Measurements from ENCODE around the gene RXFP4. TPM values are rescaled to one million over a fixed set of nuclear protein-coding genes. Genes with fewer than 3 reads are reported as not detected.

RXFP4 gene
- total RNA-seq, 2 donors from 2014 or later = not detected

DNA sequence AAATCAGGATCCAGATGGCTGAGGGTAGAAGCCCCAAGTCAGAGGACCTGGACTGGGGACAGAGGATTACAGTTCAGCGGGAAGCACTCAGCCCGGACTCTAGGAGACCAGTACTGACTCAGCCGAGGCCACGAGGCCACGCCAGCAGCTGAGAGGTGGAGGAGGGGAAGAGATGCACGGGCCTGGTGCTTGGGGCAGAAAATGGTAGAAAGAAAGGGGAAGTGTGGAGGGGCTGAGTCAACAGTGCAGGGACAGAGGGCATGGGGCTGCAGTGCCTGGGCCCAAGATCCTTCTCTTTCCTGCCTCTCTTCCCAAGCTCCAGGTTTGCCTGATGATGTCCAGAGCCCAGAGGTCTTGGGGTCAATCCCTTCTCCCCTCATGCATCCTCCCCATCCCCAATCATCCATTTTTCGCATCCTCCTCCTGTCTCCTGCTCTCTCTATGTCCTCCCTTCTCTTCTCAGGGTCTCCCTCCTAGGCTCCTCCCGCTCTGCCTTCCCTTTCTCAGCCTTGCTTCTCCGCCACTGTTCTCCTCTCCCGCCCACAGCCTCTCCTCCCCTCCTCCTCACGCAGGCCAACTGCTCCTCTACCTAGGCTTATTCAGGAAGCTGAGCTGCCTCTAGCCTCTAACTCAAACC lies 29.2 kb downstream of the RXFP4 start:
- Mint-ChIP-seq H3K36me3 (peaks cover 11% of the 10 kb centered on the region), H3K27me3 (no peaks in the 10 kb centered on the region), H3K27ac (peak overlapping the region; percentile 95 to 96), H3K9me3 (no peaks in the 10 kb centered on the region), H3K4me3 (peak overlapping the region; percentile 68), H3K4me1 (ENCODE audit: low read depth in 2 of 2) (peaks cover 85 to 86% of the 10 kb centered on the region in 2 donors)
- DNase-seq (ENCODE audit: low spot score) = peak; percentile 71
- peak; percentile 81 to 89 for ATAC-seq

DNA sequence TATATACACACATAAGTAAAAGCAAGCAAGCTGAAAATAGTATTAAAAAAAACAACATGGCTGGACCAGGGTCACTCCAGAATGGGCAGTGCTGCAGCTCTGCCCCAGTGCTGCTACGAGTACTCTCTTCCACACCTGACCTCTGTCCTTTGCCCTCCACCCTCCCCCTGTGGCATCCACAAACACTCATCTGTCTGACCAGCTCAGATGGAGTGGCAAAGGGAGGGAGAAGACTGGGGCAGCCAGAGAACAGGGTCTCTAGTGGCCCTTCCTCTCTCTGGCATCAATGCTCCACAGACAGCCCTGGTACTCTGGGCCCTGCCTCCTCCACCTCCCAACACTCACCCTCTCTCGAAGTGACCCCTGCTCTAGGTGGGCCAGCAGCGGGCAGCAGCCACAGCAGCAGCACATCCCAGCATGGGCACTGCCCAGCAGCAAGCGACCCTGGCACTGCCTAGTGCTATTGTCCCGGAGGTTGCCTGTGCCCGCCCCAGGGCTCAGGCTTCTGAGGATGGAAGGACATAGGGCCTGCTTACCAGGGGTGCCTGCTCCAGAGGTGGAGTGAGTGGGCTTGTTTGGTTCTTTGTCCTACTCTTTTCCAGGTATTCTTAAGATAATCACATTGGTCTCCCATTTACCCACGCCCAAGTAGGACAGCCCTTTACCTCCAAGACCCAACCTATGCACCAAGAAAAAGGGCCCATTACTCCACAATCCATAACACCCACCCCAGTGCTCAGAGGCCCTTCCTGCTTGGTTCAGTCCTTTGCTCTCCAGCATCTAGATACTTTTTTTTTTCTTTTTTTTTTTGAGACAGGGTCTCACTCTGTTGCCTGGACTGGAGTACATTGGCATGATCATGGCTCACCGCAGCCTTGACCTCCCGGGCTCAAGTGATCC lies 30.7 kb downstream of the RXFP4 start:
- Mint-ChIP-seq H3K36me3 (peaks cover 12% of the 10 kb centered on the region), H3K4me1 (ENCODE audit: low read depth in 2 of 2) (peaks cover 88 to 96% of the 10 kb centered on the region in 2 donors), H3K9me3 (no peaks in the 10 kb centered on the region), H3K4me3 (peak overlapping the region; percentile 67), H3K27ac (peak overlapping the region; percentile 95 to 96), H3K27me3 (no peaks in the 10 kb centered on the region)
- DNase-seq (ENCODE audit: low spot score) (no peak), ATAC-seq (no peak)

DNA sequence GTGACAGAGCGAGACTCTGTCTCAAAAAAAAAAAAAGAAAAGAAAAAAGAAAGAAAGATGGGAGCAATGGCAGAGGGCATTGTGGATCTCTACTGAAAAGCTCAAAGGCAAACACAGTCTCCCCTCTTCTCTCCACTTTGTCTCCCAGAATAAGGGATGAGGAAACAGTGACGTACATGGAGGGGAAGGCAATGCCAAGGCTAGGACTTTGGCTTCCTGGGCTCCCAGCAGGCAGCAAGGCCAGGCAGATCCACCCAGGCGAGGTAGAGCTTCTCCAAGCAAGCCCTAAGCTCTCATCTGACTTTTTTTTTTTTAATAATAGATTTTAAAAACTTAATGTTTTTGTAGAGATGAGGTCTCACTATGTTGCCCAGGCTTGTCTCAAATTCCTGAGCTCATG lies 32.3 kb downstream of the RXFP4 start:
- H3K27ac Mint-ChIP-seq = peak overlapping the region; percentile 95 to 96
- H3K4me3 Mint-ChIP-seq = peak overlapping the region; percentile 92
- H3K9me3 Mint-ChIP-seq = no peaks in the 10 kb centered on the region
- H3K4me1 Mint-ChIP-seq (ENCODE audit: low read depth in 2 of 2) = peaks cover 77 to 84% of the 10 kb centered on the region in 2 donors
- peaks cover 17% of the 10 kb centered on the region for H3K36me3 Mint-ChIP-seq
- H3K27me3 Mint-ChIP-seq = no peaks in the 10 kb centered on the region
- ATAC-seq = no peak
- DNase-seq (ENCODE audit: low spot score) = no peak

DNA sequence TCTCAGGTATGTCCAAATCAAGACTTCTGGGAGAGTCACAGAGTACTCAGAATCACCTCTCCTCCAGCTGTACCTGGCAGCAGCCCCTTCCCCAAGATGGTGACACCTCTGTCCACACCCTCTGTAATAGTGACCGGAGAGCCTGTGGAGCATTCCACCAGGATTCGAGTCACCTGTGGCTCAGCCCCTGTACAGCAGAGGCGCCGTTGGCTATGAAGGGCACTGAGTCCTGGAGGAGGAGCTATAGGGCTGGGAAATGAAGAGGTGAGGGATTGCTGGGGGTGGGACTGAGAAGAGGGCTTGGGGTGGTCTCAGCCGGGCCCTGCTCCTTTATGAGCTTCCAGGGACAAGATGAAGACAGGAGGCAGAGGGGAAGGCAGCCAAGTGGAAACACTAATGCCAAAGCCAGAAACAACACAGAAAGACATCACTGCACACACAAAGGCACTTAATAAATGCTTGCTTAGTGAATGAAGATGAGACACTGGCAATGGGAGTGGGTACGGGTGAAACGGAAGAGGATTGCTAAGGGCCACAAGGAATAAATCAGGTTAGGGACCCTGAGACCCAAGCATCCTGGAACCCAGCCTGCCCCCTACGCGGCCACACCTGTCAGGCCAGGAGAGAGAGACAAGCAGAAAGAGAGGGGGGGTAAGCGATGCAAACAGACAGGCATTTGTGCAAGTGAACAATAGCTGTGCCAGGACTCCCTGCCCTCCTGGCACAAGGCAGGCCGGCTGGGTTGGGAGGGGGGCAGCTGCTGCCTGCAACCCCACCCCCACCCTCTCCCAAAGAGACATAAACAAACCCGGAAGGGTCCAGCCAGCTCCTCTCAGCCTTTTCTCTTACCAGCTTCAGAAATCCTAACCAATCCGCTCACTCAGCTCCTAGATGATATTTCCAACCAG lies 33.0 kb downstream of the RXFP4 start:
- H3K36me3 Mint-ChIP-seq = peaks cover 17% of the 10 kb centered on the region
- peak overlapping the region; percentile 92 for H3K4me3 Mint-ChIP-seq

DNA sequence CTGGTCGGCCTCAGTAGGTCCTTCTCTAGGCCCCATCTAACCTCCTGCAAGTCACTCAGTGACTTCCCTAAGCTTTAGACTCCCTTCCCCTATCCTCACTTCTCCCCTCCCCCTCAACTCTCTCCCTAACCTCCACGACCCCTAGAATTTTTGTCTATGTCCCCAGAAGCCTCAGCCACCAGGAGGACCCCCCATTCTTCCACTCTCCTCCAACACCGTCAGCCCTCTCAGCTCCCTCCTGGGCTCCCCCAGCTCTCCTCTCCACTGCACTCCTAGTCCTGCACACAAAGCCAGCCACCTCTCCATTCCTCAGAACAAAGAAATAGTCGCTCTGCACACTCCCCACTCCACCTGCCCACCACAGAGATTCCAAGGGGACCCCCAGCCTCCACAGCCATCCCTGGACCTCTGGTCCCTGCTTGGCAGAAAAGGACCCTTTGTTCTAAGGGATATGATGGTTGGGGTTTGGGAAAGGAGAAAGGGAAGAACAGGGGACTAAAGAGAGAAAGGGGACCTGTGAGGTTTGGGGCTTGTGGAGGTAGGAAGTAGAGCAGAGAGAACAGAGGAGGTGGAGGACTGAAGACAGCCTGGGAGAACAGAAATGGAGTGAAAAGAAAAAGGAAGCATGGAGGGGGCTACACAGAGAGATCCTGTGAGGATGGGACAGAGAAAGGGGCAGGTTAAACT lies 34.1 kb downstream of the RXFP4 start:
- peaks cover 76 to 80% of the 10 kb centered on the region in 2 donors for H3K4me1 Mint-ChIP-seq (ENCODE audit: low read depth in 2 of 2)
- peak overlapping the region; percentile 92 for H3K4me3 Mint-ChIP-seq
- ATAC-seq = no peak
- H3K36me3 Mint-ChIP-seq = peaks cover 12% of the 10 kb centered on the region
- peak overlapping the region; percentile 87 to 92 for H3K27ac Mint-ChIP-seq
- no peak for DNase-seq (ENCODE audit: low spot score)
- no peaks in the 10 kb centered on the region for H3K9me3 Mint-ChIP-seq
- H3K27me3 Mint-ChIP-seq = no peaks in the 10 kb centered on the region

More for the DNA sequence above, 33.0 kb downstream of the RXFP4 start:
- DNase-seq (ENCODE audit: low spot score) (no peak), ATAC-seq (no peak)
- H3K27ac Mint-ChIP-seq = peak overlapping the region; percentile 87 to 92
- H3K9me3 Mint-ChIP-seq = no peaks in the 10 kb centered on the region
- no peaks in the 10 kb centered on the region for H3K27me3 Mint-ChIP-seq
- H3K4me1 Mint-ChIP-seq (ENCODE audit: low read depth in 2 of 2) = peaks cover 76 to 80% of the 10 kb centered on the region in 2 donors

DNA sequence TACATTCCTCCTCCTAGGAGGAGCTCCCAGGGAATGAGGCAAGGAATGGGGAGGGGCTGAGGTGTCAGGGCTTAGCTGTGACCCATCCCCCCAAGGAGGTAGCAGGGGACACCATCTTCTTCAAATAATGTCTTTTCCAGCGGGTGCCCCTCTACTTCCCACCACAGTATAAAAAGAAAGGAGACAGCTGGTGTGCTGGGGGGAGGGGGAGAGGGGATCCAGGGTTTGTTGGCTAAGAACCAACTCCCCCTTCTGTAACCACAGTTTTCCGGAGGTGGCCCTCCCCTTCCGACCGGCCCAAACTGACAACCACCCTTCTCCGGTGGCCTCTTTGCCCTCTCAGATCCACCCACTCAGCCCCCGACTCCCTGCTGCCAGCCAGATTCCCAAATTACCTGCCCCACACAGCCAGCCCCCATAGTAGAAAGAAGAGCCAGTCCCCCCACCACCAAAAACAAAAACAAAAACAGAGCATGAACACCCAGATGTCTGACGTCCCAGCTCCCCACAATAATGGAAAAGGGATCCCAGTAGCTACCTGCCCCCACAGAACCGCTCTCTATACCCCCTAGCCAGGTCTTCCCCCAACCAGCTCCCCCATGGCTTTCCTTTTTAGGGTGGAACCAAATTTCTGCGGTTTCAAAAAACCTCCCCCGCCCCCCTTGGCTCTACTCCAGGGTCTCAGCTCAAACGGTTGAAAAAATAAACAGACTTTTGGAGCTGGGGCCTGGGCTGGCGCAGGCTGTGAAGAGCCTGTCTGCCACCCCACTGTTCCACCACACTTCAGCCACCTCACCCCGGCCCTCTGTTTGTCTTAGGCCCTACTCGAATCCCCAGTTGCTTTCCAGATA lies 34.8 kb downstream of the RXFP4 start:
- H3K27me3 Mint-ChIP-seq = no peaks in the 10 kb centered on the region
- ATAC-seq = peak; percentile 24 to 30
- no peaks in the 10 kb centered on the region for H3K9me3 Mint-ChIP-seq
- H3K27ac Mint-ChIP-seq = peak overlapping the region; percentile 87 to 92
- peaks cover 76 to 80% of the 10 kb centered on the region in 2 donors for H3K4me1 Mint-ChIP-seq (ENCODE audit: low read depth in 2 of 2)
- peak overlapping the region; percentile 92 for H3K4me3 Mint-ChIP-seq
- peaks cover 12% of the 10 kb centered on the region for H3K36me3 Mint-ChIP-seq
- peak; percentile 83 for DNase-seq (ENCODE audit: low spot score)

DNA sequence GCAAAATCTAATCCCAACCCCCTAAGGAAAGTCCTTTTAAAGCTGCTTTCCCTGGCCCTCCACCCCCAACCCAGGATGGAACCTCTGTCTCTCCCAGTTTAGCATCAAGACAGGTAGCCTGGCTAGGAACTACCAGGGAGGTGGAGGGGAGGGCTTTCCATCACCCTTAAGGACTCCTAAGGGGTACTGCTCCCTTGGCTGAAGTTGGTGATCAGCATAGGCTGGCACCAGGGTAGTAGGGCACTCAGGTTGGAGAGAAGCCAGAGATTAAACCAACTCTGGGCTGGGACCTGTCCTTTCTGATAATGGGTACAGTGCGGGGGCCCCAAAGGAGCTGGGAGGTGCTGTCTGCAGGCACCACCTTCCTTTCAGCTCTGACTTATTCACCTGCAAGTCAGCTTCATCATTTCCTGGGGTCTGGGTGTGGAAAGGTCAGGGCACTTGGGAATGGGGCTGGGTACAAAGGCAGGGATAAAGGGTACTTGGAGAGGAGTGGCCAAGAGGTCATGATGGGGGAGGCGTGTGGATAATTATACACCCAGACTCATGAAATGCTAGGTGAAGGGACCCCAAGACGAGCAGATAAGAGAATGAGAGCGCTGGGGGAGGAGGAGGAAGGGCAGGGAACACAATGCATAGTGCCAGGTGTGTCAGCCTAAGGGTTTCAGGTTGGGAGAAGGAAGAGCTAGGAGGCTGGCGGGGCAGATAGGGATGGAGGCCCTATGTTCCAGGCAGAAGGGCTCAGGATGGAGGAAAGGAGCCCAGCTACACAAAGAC lies 35.7 kb downstream of the RXFP4 start:
- Mint-ChIP-seq H3K9me3 (no peaks in the 10 kb centered on the region), H3K36me3 (peaks cover 12% of the 10 kb centered on the region), H3K27ac (peak overlapping the region; percentile 87 to 92), H3K4me3 (peak overlapping the region; percentile 92), H3K27me3 (no peaks in the 10 kb centered on the region), H3K4me1 (ENCODE audit: low read depth in 2 of 2) (peaks cover 76 to 81% of the 10 kb centered on the region in 2 donors)
- DNase-seq (ENCODE audit: low spot score) (no peak), ATAC-seq (no peak)

DNA sequence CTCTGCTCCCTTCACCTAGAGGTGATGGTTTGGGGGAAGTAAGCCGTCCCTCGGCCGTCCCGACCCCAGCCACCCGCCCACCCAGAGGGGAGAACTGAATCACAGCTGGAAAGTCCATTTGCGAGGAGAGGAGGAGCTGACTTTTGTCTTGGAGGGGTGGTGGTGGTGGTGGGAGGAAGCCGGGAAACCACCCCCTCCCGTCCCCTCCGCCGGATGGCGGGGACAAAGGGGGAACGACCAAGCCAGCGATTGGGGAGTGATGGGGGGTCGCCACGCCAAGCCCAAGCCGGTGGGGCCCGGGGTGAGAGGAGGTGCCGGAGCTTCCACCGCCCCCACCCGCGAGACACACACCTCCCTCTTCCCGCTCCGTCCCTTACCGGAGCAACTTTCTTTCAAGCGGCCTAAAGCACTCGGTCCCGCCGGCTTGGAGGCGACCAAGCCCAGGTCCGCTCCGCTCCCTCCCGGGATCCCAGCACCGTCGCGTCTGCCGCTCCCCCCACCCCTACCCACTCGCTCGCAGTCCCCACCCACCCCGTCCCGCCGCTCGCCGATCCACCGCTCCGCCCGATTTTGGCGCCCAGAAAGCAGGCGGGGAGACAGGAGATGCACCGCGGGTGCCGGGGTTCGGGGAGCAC lies 36.4 kb downstream of the RXFP4 start:
- no peaks in the 10 kb centered on the region for H3K9me3 Mint-ChIP-seq
- peak overlapping the region; percentile 92 for H3K4me3 Mint-ChIP-seq
- ATAC-seq = peak; percentile 48 to 75
- peaks cover 11% of the 10 kb centered on the region for H3K36me3 Mint-ChIP-seq
- peaks cover 74% of the 10 kb centered on the region in 2 donors for H3K4me1 Mint-ChIP-seq (ENCODE audit: low read depth in 2 of 2)
- no peaks in the 10 kb centered on the region for H3K27me3 Mint-ChIP-seq
- peak; percentile 81 for DNase-seq (ENCODE audit: low spot score)
- H3K27ac Mint-ChIP-seq = peak overlapping the region; percentile 87 to 92

DNA sequence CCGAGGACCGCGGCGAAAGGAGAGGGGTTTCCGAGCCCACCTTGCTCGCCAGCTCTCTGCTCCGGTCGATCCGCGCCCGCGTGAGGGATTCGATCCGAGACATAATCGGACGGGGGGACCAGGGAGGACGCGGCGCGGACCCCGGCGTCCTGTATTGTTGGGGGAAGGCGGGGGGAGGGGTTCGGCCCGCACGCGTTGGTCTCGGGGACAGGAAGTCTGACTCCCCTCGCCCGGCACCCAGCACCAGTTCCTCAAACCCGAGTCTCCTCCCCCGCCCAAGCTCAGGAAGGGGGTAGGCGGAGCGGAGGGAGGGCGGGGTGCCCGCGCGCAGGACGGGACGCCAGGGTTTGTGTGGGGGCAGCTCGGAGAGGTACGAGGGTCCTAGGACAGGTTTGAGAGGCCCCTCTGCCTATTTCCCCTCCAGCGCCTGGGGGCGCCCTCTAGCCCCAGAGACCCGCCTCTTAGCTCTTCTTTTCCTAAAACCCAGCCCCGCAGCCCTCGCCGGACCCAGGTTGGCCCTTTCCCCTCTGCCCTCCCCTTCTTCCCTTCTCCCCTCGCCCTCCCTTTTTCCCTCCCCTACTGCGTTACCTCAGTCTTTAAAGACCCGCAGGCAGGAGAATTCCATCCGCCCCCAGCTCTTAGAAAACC lies 37.0 kb downstream of the RXFP4 start, which contains the start of gene ARHGEF2:
Gene ARHGEF2, minus strand, starts transcription at position 223 of the 648 bp plus-strand sequence. Its CDS starts 120 bp downstream, at position 103.
- peak; percentile 89 for DNase-seq (ENCODE audit: low spot score)
- Mint-ChIP-seq H3K27ac (peak within 1 kb of the TSS; percentile 87 to 92), H3K4me1 (ENCODE audit: low read depth in 2 of 2) (peaks cover 70 to 74% of the 10 kb centered on the region in 2 donors), H3K36me3 (peaks cover 5% of the 10 kb centered on the region), H3K27me3 (no peaks in the 10 kb centered on the region), H3K9me3 (no peaks in the 10 kb centered on the region), H3K4me3 (peak within 1 kb of the TSS; percentile 92)
- ATAC-seq = peak; percentile 84 to 87

DNA sequence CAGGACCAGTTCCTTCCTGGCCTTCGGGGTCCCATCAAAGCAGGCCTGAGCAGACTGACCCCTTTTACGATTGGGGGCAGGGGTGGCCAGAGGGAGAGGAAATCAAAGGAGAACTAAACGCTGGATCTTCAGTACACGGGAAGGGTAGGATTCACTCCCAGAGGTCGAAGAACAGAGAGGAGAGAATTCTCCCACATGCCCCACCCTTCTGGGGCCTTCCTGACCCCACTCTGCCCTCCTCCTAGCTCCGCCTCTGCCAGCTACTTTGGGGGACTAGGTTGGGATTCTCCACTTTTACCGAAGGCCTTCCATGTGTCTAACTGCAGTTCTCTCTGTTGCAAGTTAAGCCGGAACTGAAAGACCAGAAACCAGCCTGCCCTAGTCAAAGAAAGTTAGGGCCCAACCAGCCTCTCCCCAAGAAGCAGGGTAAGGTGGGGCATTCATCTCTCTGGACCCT lies 37.6 kb downstream of the RXFP4 start:
- no peaks in the 10 kb centered on the region for H3K27me3 Mint-ChIP-seq
- DNase-seq (ENCODE audit: low spot score) = peak; percentile 72
- ATAC-seq = peak in 1 of 2 donors; percentile 55
- H3K9me3 Mint-ChIP-seq = no peaks in the 10 kb centered on the region
- H3K4me3 Mint-ChIP-seq = peak overlapping the region; percentile 92
- H3K27ac Mint-ChIP-seq = peak overlapping the region; percentile 87 to 92
- H3K4me1 Mint-ChIP-seq (ENCODE audit: low read depth in 2 of 2) = peaks cover 72% of the 10 kb centered on the region in 2 donors
- H3K36me3 Mint-ChIP-seq = peaks cover 5% of the 10 kb centered on the region
